H1 (cell line): ENCODE results near the gene DNAH1. TPM values are rescaled to one million over a fixed set of nuclear protein-coding genes. Genes with fewer than 3 reads are reported as not detected.

Experiments used
- GABPA ChIP-seq: IDR thresholded peaks from 2 replicates; pipeline ENCODE4 v1.6.1; 2011; ENCODE audit warnings: mild to moderate bottlenecking, low read length, moderate library complexity, borderline replicate concordance; ENCODE audit not compliant: insufficient read depth
- JUN ChIP-seq: IDR thresholded peaks from 2 replicates; pipeline ENCODE4 v1.6.1; 2011; ENCODE audit warnings: low read depth, mild to moderate bottlenecking, improper control_type of control experiment, low read length
- RBBP5 ChIP-seq: IDR thresholded peaks from 2 replicates; pipeline ENCODE4 v1.7.1; 2012; ENCODE audit warnings: low read depth, mild to moderate bottlenecking, inconsistent platforms, low read length, moderate library complexity, borderline replicate concordance
- polyA plus RNA-seq, 7 experiments: library from polyadenylated mRNA; depleted of rRNA in 3 of 7; stranded (reverse) in 5 of 7; unstranded in 2 of 7; fragments of >200 nt in 5 of 7; fragments of 200-250 nt in 2 of 7; gene quantifications; 1 replicate in 5 of 7; 2 replicates in 1 of 7; 4 replicates in 1 of 7; pipeline versions ENCODE4 v1.2.1 to v1.2.3, GENCODE V29; 2011 to 2013; ENCODE audit warnings: missing spikeins in 2 of 7, mixed read lengths in 2 of 7
- total RNA-seq: library from RNA; stranded (reverse); fragmentation: NEBNext Ultra II Directional; extraction: Animal tissue kit (Norgen Biotek cat#: 25700); gene quantifications from 2 replicates; pipeline ENCODE4 v1.2.1, GENCODE V29; 2021

Gene DNAH1
- total and polyA plus RNA-seq, 2 of the 8 experiments (the other 6 are each of a cell fraction or from before 2014, with no cell fraction given), result 1.0 to 1.5 TPM

DNA sequence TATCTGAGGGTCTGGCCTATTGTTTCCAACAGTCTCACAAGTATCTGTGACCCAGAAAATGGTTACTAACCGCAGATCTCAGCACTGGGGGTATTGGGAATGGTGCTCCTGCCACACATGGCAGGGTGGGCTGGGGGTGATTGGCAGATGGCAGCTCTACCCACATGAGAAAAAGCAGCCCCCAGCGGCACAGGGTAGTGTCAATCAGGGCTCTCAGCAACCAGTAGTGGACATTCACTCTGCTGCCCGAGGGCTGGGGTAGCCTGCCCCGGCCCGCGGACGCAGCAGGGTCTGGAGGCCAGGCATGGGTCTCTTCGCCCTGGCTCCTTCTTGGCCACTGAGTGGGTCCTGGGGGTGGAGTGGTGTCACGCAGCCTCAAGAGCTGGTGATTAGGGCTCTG lies 8.6 kb downstream of the DNAH1 start (continued):
- TF ChIP-seq GABPA (no peak), RBBP5 (no peak), JUN (no peak)
